ENCODE measurements around the gene PTAR1. TPM values are rescaled to one million over a fixed set of nuclear protein-coding genes. Genes with fewer than 3 reads are reported as not detected.
"Not testable (repeated sequence)": the region's sequence is repeated elsewhere in the genome, so short reads cannot be mapped to it uniquely, and the experiment has no call there.

The PTAR1 gene, protein sequence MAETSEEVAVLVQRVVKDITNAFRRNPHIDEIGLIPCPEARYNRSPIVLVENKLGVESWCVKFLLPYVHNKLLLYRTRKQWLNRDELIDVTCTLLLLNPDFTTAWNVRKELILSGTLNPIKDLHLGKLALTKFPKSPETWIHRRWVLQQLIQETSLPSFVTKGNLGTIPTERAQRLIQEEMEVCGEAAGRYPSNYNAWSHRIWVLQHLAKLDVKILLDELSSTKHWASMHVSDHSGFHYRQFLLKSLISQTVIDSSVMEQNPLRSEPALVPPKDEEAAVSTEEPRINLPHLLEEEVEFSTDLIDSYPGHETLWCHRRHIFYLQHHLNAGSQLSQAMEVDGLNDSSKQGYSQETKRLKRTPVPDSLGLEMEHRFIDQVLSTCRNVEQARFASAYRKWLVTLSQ
- 35.9 and 52.9 TPM in 2 replicates for total RNA-seq (ENCODE audit: low replicate concordance)
- long read RNA-seq, transcript PTAR1-205 (2 exons, 1,689 nt): major isoform, 9 of 17 reads
- long read RNA-seq, partial matches to known transcripts: 2 of 17 reads
- long read RNA-seq, other reads (novel, unspliced or antisense): 6 of 17 reads

DNA sequence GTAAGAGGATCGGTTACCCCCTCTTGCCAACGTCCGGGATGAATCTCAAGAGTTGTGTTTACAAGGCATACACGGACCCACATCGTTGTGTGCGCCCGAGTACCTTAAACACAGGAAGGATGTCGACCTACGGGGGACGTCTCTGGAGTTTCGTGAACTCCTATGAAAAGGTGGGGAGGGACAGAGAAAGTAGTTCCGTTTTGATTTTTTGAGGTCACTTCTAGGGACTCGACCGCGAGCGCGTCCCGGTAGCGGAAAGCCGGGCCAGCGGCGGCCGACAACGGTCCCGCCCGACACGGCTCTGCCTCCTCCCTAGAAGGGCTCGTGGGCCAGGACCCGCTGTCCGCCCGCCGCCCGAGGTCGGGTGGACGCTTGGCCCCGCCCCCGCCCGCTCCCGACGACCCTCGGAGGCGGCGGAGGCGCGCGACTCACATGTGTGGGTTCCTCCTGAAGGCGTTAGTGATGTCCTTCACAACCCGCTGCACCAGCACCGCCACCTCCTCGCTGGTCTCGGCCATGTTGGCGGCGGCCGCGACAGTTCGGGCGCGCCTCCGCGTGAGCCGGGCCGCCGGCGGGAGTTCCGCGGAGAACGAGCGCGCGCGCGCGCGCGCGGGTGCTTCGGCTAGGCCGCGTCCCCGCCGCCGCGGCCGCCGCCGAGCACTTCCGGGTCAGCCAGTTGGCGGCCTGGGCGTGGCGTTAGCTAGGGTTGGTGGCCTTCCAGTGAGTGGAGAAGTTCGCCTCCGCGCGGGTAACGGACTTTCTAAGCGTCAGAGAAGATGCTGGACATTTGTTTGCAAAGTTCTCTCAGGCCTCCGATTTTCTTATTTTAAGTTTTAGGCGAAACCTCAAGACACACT, at the start of gene PTAR1:
Gene PTAR1 (minus strand): TSS at position 591 of the 857 bp plus-strand sequence. CDS start 73 bp downstream, at position 518.
- TF ChIP-seq CTCF (conservative IDR thresholded peaks at IDR 0.05): no peak
- Mint-ChIP-seq H3K27ac (peak within 1 kb of the TSS; percentile 92), H3K27me3 (no peaks in the 10 kb centered on the region), H3K4me1 (ENCODE audit: unreplicated experiment) (peaks cover 17% of the 10 kb centered on the region), H3K36me3 (peaks cover 7% of the 10 kb centered on the region), H3K9me3 (no peaks in the 10 kb centered on the region), H3K4me3 (peak within 1 kb of the TSS; percentile 96)
- peak; percentile 95 for DNase-seq (ENCODE audit: extremely low spot score, unreplicated experiment)

- peak; percentile 39 for TF ChIP-seq CTCF (conservative IDR thresholded peaks at IDR 0.05)
- no peak overlapping the region for H3K4me3 Mint-ChIP-seq
- H3K27ac Mint-ChIP-seq: no peak overlapping the region
- no peaks in the 10 kb centered on the region for H3K36me3 Mint-ChIP-seq
- no peak for DNase-seq (ENCODE audit: extremely low spot score, unreplicated experiment)
- H3K27me3 Mint-ChIP-seq: peaks cover 3% of the 10 kb centered on the region
- peaks cover 4% of the 10 kb centered on the region for H3K9me3 Mint-ChIP-seq
- no peaks in the 10 kb centered on the region for H3K4me1 Mint-ChIP-seq (ENCODE audit: unreplicated experiment)
Observed at GRCh38 chr9:69809304-69809863, 49.6 kb upstream of the PTAR1 start.

GRCh38 chr9:69806627-69807026, 46.8 kb upstream of the PTAR1 start:
- Mint-ChIP-seq H3K4me3 (no peak overlapping the region), H3K4me1 (ENCODE audit: unreplicated experiment) (no peaks in the 10 kb centered on the region), H3K27ac (no peak overlapping the region), H3K36me3 (no peaks in the 10 kb centered on the region), H3K9me3 (peaks cover 4% of the 10 kb centered on the region), H3K27me3 (peaks cover 3% of the 10 kb centered on the region)
- DNase-seq (ENCODE audit: extremely low spot score, unreplicated experiment): no peak
- TF ChIP-seq CTCF (conservative IDR thresholded peaks at IDR 0.05): no peak

GRCh38 chr9:69805962-69806515, 46.2 kb upstream of the PTAR1 start:
- Mint-ChIP-seq H3K27ac (no peak overlapping the region), H3K9me3 (peaks cover 4% of the 10 kb centered on the region), H3K27me3 (peaks cover 3% of the 10 kb centered on the region), H3K4me1 (ENCODE audit: unreplicated experiment) (no peaks in the 10 kb centered on the region), H3K4me3 (no peak overlapping the region), H3K36me3 (no peaks in the 10 kb centered on the region)
- no peak for TF ChIP-seq CTCF (conservative IDR thresholded peaks at IDR 0.05)
- DNase-seq (ENCODE audit: extremely low spot score, unreplicated experiment): no peak

DNA sequence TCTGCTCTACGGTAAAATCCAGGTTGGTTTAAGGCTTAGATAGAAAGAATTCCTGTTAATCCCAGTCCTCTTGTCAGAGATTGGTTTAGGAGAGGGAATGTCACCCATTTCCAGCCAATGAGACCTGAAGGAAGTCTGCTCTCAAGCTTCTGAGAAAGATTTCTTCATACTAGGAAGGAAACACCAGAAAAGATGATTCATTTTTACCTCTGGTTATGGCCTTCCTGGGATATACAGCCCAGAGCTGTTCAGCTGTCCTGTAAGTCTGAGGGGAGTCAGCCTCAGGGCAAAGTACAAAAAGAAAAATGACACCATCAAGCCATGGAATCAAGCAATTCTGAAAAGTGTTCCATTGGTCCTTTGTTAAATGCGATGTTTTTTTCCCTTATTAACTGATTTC, 42.2 kb upstream of the PTAR1 start:
- Mint-ChIP-seq H3K9me3 (peaks cover 4% of the 10 kb centered on the region), H3K27ac (no peak overlapping the region), H3K4me1 (ENCODE audit: unreplicated experiment) (no peaks in the 10 kb centered on the region), H3K36me3 (no peaks in the 10 kb centered on the region), H3K4me3 (no peak overlapping the region), H3K27me3 (peaks cover 7% of the 10 kb centered on the region)
- no peak for TF ChIP-seq CTCF (conservative IDR thresholded peaks at IDR 0.05)
- no peak for DNase-seq (ENCODE audit: extremely low spot score, unreplicated experiment)

DNA sequence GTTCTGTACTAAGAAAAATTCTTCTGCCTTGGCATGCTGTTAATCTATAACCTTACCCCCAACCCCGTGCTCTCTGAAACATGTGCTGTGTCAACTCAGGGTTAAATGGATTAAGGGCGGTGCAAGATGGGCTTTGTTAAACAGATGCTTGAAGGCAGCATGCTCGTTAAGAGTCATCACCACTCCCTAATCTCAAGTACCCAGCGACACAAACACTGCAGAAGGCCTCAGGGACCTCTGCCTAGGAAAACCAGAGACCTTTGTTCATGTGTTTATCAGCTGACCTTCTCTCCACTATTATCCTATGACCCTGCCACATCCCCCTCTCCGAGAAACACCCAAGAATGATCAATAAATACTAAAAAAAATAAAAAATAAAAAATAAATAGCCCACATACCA, 40.2 kb upstream of the PTAR1 start:
- not testable (repeated sequence) for H3K36me3 Mint-ChIP-seq; H3K27me3 Mint-ChIP-seq; H3K4me1 Mint-ChIP-seq (ENCODE audit: unreplicated experiment); H3K27ac Mint-ChIP-seq; H3K9me3 Mint-ChIP-seq; DNase-seq (ENCODE audit: extremely low spot score, unreplicated experiment); H3K4me3 Mint-ChIP-seq

DNA sequence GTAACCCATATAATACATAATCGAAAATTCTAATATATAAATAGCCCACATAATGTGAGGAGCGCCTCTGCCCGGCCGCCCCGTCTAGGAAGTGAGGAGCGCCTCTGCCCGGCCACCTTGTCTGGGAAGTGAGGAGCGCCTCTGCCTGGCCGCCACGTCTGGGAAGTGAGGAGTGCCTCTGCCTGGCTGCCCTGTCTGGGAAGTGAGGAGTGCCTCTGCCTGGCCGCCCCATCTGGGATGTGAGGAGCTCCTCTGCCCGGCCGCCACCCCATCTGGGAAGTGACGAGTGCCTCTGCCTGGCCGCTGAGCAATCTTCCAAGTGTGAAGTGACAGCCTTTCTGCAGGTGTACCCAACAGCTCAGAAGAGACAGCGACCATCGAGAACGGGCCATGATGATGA, 39.7 kb upstream of the PTAR1 start:
- H3K27ac Mint-ChIP-seq; H3K4me1 Mint-ChIP-seq (ENCODE audit: unreplicated experiment); DNase-seq (ENCODE audit: extremely low spot score, unreplicated experiment); H3K36me3 Mint-ChIP-seq; H3K9me3 Mint-ChIP-seq; H3K27me3 Mint-ChIP-seq; H3K4me3 Mint-ChIP-seq: not testable (repeated sequence)

Measured in type B pancreatic cell (in vitro differentiated cells).